Thoracic aorta (tissue), 2 donors: ENCODE results near the gene COG5. TPM values are rescaled to one million over a fixed set of nuclear protein-coding genes. Genes with fewer than 3 reads are reported as not detected.
"Not testable (repeated sequence)": the region's sequence is repeated elsewhere in the genome, so short reads cannot be mapped to it uniquely, and the experiment has no call there.

Experiments
- ATAC-seq: fragments of 150-250 bp; one replicate; pipeline ENCODE4 v1.8.0; 2017; ENCODE audit warnings: low read depth; ENCODE audit not compliant: insufficient number of reproducible peaks, low FRiP score
- DNase-seq: peaks from one replicate; pipeline ENCODE4 v3.0.0-alpha.2; 2020; ENCODE audit warnings: low spot score
- H3K27ac ChIP-seq, 2 donors: fragments of 200-600 bp; sonication (generic); 1 replicate in 1 of 2; 2 replicates in 1 of 2; pipeline ENCODE4 v1.5.1; 2016; ENCODE audit warnings: mild to moderate bottlenecking in 2 of 2, moderate library complexity in 2 of 2
- H3K27me3 ChIP-seq: fragments of 200-600 bp; sonication (generic); replicated peaks from 2 replicates; pipeline ENCODE4 v1.6.0; 2016; ENCODE audit warnings: mild to moderate bottlenecking; ENCODE audit not compliant: insufficient read depth
- H3K36me3 ChIP-seq: fragments of 200-600 bp; sonication (generic); one replicate; pipeline ENCODE4 v1.5.1; 2016
- H3K4me1 ChIP-seq, 2 donors: fragments of 200-600 bp; sonication (generic); 1 replicate in 1 of 2; 2 replicates in 1 of 2; pipeline versions ENCODE4 v1.5.1 to v1.6.0; 2016; ENCODE audit warnings: low read depth in 2 of 2, mild to moderate bottlenecking in 1 of 2; ENCODE audit not compliant: control insufficient read depth in 1 of 2
- H3K4me3 ChIP-seq: fragments of 200-600 bp; sonication (generic); 2 replicates; pipeline ENCODE4 v1.5.1; 2016; ENCODE audit warnings: mild to moderate bottlenecking
- H3K9me3 ChIP-seq: fragments of 200-600 bp; sonication (generic); 2 replicates; pipeline ENCODE4 v1.5.1; 2016
- CTCF ChIP-seq: fragments of 200-600 bp; sonication (generic); IDR thresholded peaks from one replicate; pipeline ENCODE4 v1.5.1; 2019; ENCODE audit warnings: antibody characterized with exemption
- total RNA-seq, 2 donors: library from RNA; depleted of rRNA; stranded (reverse); fragments of >200 nt; gene quantifications; one replicate each; pipeline versions ENCODE4 v1.1.0 to v1.2.3, GENCODE V29; 2016

Gene COG5
- total RNA-seq, 2 donors from 2014 or later: 52.5 to 72.4 TPM

- DNase-seq (no peak), ATAC-seq (no peak)
- no peak for TF ChIP-seq CTCF
- Histone ChIP-seq H3K9me3 (no peaks in the 10 kb centered on the region), H3K27ac (peak overlapping the region in 1 of 2 donors; percentile 32), H3K4me3 (no peak overlapping the region), H3K27me3 (no peaks in the 10 kb centered on the region), H3K4me1 (no peaks in the 10 kb centered on the region), H3K36me3 (no peaks in the 10 kb centered on the region)
Measured at GRCh38 chr7:107224374-107225223, 339.1 kb downstream of the COG5 start.

GRCh38 chr7:107220806-107221205, 342.9 kb downstream of the COG5 start:
- H3K4me1 ChIP-seq, H3K27me3 ChIP-seq, ATAC-seq, H3K9me3 ChIP-seq, DNase-seq, H3K27ac ChIP-seq, H3K4me3 ChIP-seq, H3K36me3 ChIP-seq: not testable (repeated sequence)

GRCh38 chr7:107220356-107220755, 343.4 kb downstream of the COG5 start:
- H3K27ac ChIP-seq: no peak overlapping the region
- no peaks in the 10 kb centered on the region for H3K4me1 ChIP-seq
- ATAC-seq (no peak), DNase-seq (no peak)
- H3K9me3 ChIP-seq: no peaks in the 10 kb centered on the region
- no peak for TF ChIP-seq CTCF
- no peak overlapping the region for H3K4me3 ChIP-seq
- H3K36me3 ChIP-seq: no peaks in the 10 kb centered on the region
- H3K27me3 ChIP-seq: no peaks in the 10 kb centered on the region

- no peaks in the 10 kb centered on the region for H3K27me3 ChIP-seq
- H3K27ac ChIP-seq: no peak overlapping the region
- no peaks in the 10 kb centered on the region for H3K4me1 ChIP-seq
- H3K4me3 ChIP-seq: no peak overlapping the region
- no peaks in the 10 kb centered on the region for H3K36me3 ChIP-seq
- no peak for TF ChIP-seq CTCF
- ATAC-seq (no peak), DNase-seq (no peak)
- no peaks in the 10 kb centered on the region for H3K9me3 ChIP-seq
Measured at GRCh38 chr7:107219563-107220244, 344.0 kb downstream of the COG5 start.

GRCh38 chr7:107213945-107214344, 349.8 kb downstream of the COG5 start:
- TF ChIP-seq CTCF: no peak
- Histone ChIP-seq H3K4me1 (no peaks in the 10 kb centered on the region), H3K27me3 (no peaks in the 10 kb centered on the region), H3K4me3 (no peak overlapping the region), H3K36me3 (no peaks in the 10 kb centered on the region), H3K9me3 (no peaks in the 10 kb centered on the region), H3K27ac (no peak overlapping the region)
- DNase-seq (no peak), ATAC-seq (no peak)
